ENCODE results near the gene CMSS1. TPM values are rescaled to one million over a fixed set of nuclear protein-coding genes. Genes with fewer than 3 reads are reported as not detected.

The CMSS1 gene
- total RNA-seq, 1 experiment from 2014 or later, result 86.3 TPM

DNA sequence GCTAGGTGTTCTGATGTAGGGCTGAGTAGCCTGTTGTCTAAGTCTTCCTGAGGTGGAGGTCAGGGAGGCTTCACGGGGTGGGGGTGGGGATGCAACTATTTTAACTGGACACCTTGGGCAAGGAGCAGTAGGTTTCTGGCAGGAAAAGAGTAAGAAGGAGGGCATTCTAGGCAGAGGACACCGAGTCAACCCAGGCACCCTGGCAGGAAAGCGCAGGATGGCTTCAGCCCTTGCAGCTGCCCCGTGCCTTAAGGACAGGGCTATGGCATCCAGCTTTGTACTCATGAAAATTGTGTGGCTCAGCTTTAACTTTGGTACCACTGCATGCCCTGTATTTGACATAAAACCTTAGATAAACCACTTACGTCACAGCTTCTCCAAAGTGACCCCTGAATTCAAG is 303.0 kb downstream of the CMSS1 start:
- POLR2A ChIA-PET, result no interaction called here
- in situ Hi-C loops (cut with HindIII; ENCODE audit: low pct_unique_long_range_greater_than_20kb, low sequenced_read_pairs) (no loop called here), intact Hi-C loops (cut with micrococcal nuclease; ENCODE audit: unreplicated experiment) (no loop called here)
- no TSS peak for BruUV-seq (replicated peaks)
- CTCF ChIA-PET, result no interaction called here
- H3K9me3 ChIP-seq (ENCODE audit: control insufficient read depth, insufficient read depth, low read depth, low read length), result no peaks in the 10 kb centered on the region
- no peak overlapping the region for H3K4me3 ChIP-seq (ENCODE audit: low read depth in 2 of 2, low read length in 2 of 2)
- H3K4me1 ChIP-seq (ENCODE audit: control insufficient read depth, insufficient read depth, low read length), result no peaks in the 10 kb centered on the region
- ATAC-seq (no peak), DNase-seq (ENCODE audit: low read depth, low spot score) (no peak)
- no peak overlapping the region for H3K27ac ChIP-seq (ENCODE audit: low read length)
- TF ChIP-seq POLR2AphosphoS5 (IDR thresholded peaks at IDR 0.05; ENCODE audit: low read depth, low read length), result no peak
- TF ChIP-seq, protein P1, sequence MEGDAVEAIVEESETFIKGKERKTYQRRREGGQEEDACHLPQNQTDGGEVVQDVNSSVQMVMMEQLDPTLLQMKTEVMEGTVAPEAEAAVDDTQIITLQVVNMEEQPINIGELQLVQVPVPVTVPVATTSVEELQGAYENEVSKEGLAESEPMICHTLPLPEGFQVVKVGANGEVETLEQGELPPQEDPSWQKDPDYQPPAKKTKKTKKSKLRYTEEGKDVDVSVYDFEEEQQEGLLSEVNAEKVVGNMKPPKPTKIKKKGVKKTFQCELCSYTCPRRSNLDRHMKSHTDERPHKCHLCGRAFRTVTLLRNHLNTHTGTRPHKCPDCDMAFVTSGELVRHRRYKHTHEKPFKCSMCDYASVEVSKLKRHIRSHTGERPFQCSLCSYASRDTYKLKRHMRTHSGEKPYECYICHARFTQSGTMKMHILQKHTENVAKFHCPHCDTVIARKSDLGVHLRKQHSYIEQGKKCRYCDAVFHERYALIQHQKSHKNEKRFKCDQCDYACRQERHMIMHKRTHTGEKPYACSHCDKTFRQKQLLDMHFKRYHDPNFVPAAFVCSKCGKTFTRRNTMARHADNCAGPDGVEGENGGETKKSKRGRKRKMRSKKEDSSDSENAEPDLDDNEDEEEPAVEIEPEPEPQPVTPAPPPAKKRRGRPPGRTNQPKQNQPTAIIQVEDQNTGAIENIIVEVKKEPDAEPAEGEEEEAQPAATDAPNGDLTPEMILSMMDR (IDR thresholded peaks at IDR 0.05), result no peak
- TF ChIP-seq SIN3A (IDR thresholded peaks at IDR 0.05; ENCODE audit: borderline replicate concordance, insufficient read depth, low read depth, low read length), result no peak
- no peaks in the 10 kb centered on the region for H3K36me3 ChIP-seq (ENCODE audit: control insufficient read depth, insufficient read depth, low read length)
- H3K27me3 ChIP-seq (ENCODE audit: control insufficient read depth, insufficient read depth, low read length), result no peaks in the 10 kb centered on the region

DNA sequence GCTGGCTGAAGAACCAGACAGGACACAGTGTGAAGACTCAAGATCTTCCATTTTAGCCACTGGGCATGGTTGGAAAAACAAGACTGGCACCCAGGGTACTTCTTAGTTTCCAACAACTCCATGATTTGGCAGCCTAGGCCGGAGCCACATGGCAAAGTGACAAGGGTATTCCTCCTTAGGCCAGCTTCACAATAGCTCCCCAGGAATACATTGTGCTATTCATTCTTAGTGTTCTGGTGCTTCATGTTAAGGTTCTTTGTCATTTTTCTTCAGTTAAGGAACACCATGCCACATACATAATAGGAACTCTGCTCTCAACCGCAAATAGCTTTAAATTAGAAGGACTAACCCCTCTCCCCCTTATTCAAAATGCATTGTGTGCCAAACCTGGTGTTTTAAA is 304.7 kb downstream of the CMSS1 start:
- POLR2A ChIA-PET, result no interaction called here
- DNase-seq (ENCODE audit: low read depth, low spot score) (no peak), ATAC-seq (no peak)
- intact Hi-C loops (cut with micrococcal nuclease; ENCODE audit: unreplicated experiment) (no loop called here), in situ Hi-C loops (cut with HindIII; ENCODE audit: low pct_unique_long_range_greater_than_20kb, low sequenced_read_pairs) (no loop called here)
- Histone ChIP-seq H3K36me3 (ENCODE audit: control insufficient read depth, insufficient read depth, low read length) (no peaks in the 10 kb centered on the region), H3K27ac (ENCODE audit: low read length) (no peak overlapping the region), H3K27me3 (ENCODE audit: control insufficient read depth, insufficient read depth, low read length) (no peaks in the 10 kb centered on the region), H3K9me3 (ENCODE audit: control insufficient read depth, insufficient read depth, low read depth, low read length) (no peaks in the 10 kb centered on the region), H3K4me1 (ENCODE audit: control insufficient read depth, insufficient read depth, low read length) (no peaks in the 10 kb centered on the region), H3K4me3 (ENCODE audit: low read depth in 2 of 2, low read length in 2 of 2) (no peak overlapping the region)
- CTCF ChIA-PET, result no interaction called here
- TF ChIP-seq, protein P1 (IDR thresholded peaks at IDR 0.05), result no peak
- TF ChIP-seq SIN3A (IDR thresholded peaks at IDR 0.05; ENCODE audit: borderline replicate concordance, insufficient read depth, low read depth, low read length) (no peak), POLR2AphosphoS5 (IDR thresholded peaks at IDR 0.05; ENCODE audit: low read depth, low read length) (no peak), TCF7L2 (IDR thresholded peaks at IDR 0.05; ENCODE audit: low read depth, low read length) (no peak)
- TF ChIP-seq, protein P2, sequence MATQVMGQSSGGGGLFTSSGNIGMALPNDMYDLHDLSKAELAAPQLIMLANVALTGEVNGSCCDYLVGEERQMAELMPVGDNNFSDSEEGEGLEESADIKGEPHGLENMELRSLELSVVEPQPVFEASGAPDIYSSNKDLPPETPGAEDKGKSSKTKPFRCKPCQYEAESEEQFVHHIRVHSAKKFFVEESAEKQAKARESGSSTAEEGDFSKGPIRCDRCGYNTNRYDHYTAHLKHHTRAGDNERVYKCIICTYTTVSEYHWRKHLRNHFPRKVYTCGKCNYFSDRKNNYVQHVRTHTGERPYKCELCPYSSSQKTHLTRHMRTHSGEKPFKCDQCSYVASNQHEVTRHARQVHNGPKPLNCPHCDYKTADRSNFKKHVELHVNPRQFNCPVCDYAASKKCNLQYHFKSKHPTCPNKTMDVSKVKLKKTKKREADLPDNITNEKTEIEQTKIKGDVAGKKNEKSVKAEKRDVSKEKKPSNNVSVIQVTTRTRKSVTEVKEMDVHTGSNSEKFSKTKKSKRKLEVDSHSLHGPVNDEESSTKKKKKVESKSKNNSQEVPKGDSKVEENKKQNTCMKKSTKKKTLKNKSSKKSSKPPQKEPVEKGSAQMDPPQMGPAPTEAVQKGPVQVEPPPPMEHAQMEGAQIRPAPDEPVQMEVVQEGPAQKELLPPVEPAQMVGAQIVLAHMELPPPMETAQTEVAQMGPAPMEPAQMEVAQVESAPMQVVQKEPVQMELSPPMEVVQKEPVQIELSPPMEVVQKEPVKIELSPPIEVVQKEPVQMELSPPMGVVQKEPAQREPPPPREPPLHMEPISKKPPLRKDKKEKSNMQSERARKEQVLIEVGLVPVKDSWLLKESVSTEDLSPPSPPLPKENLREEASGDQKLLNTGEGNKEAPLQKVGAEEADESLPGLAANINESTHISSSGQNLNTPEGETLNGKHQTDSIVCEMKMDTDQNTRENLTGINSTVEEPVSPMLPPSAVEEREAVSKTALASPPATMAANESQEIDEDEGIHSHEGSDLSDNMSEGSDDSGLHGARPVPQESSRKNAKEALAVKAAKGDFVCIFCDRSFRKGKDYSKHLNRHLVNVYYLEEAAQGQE (IDR thresholded peaks at IDR 0.05; ENCODE audit: insufficient read depth in 1 of 2, low read depth in 2 of 2, low read length in 1 of 2), result no peak
- BruUV-seq (replicated peaks), result no TSS peak
